ENCODE data around the gene MAD1L1.

GRCh38 chr7:1970895-1971294 lies 261.9 kb downstream of the MAD1L1 start:
- TF ChIP-seq POLR2A (IDR thresholded peaks at IDR 0.05) (no peak), CTCF (IDR thresholded peaks at IDR 0.05) (no peak), EP300 (IDR thresholded peaks at IDR 0.05) (no peak), POLR2AphosphoS5 (IDR thresholded peaks at IDR 0.05) (no peak)
